Smooth muscle cell (in vitro differentiated cells): Measurements from ENCODE around the gene RNU11. TPM values are rescaled to one million over a fixed set of nuclear protein-coding genes. Genes with fewer than 3 reads are reported as not detected.
A peak's percentile ranks its signal among the peaks of the same experiment; 100 is the strongest.
"Not testable (repeated sequence)": the region's sequence is repeated elsewhere in the genome, so short reads cannot be mapped to it uniquely, and the experiment has no call there.

ENCODE experiments used
- DNase-seq: peaks from one replicate; lab custom pipeline; 2025; ENCODE audit not compliant: unreplicated experiment; lab: John Stamatoyannopoulos, UW
- H2AFZ ChIP-seq: fragments of 200-600 bp; sonication (generic); 2 replicates; pipeline ENCODE4 v1.6.0; 2016; ENCODE audit warnings: antibody characterized with exemption, low read depth, mild to moderate bottlenecking
- H3F3A ChIP-seq: fragments of 200-600 bp; sonication (generic); 2 replicates; pipeline ENCODE4 v1.6.0; 2017; ENCODE audit warnings: antibody characterized with exemption, low read depth
- H3K27ac ChIP-seq: fragments of 200-600 bp; sonication (generic); 2 replicates; pipeline ENCODE4 v1.5.1; 2016; ENCODE audit warnings: low read depth, mild to moderate bottlenecking
- H3K27me3 ChIP-seq: fragments of 200-600 bp; sonication (generic); 2 replicates; pipeline ENCODE4 v1.6.1; 2016; ENCODE audit warnings: low read depth, mild to moderate bottlenecking
- H3K36me3 ChIP-seq: fragments of 200-600 bp; sonication (generic); 2 replicates; pipeline ENCODE4 v1.5.1; 2016; ENCODE audit warnings: low read depth
- H3K4me1 ChIP-seq: fragments of 200-600 bp; sonication (generic); 2 replicates; pipeline ENCODE4 v1.5.1; 2016; ENCODE audit warnings: low read depth
- H3K4me2 ChIP-seq: fragments of 200-600 bp; sonication (generic); 2 replicates; pipeline ENCODE4 v1.6.0; 2016; ENCODE audit warnings: mild to moderate bottlenecking
- H3K4me3 ChIP-seq: fragments of 200-600 bp; sonication (generic); 2 replicates; pipeline ENCODE4 v1.5.1; 2016; ENCODE audit warnings: mild to moderate bottlenecking
- H3K79me2 ChIP-seq: fragments of 200-600 bp; sonication (generic); 2 replicates; pipeline ENCODE4 v1.6.0; 2016; ENCODE audit warnings: low read depth, mild to moderate bottlenecking
- H3K9ac ChIP-seq: fragments of 200-600 bp; sonication (generic); 2 replicates; pipeline ENCODE4 v1.6.0; 2016; ENCODE audit warnings: low read depth
- H3K9me3 ChIP-seq: fragments of 200-600 bp; sonication (generic); replicated peaks from 2 replicates; pipeline ENCODE4 v1.5.1; 2016; ENCODE audit warnings: low read depth
- H4K20me1 ChIP-seq: fragments of 200-600 bp; sonication (generic); 2 replicates; pipeline ENCODE4 v1.6.0; 2016; ENCODE audit warnings: low read depth
- WGBS: methylation state at CpG from one replicate; pipeline ENCODE4 v1.1.7; 2016; ENCODE audit warnings: low lambda C conversion rate; 5-methylcytosine and 5-hydroxymethylcytosine counted together
- polyA plus RNA-seq: library from polyadenylated mRNA; unstranded; fragments of >200 nt; fragmentation: Nextera tagmentation; extraction: Ambion mirVana; gene quantifications from 2 replicates; pipeline ENCODE4 v1.2.1, GENCODE V29; 2016
- total RNA-seq: library from RNA; depleted of rRNA; stranded (reverse); fragments of >200 nt; gene quantifications from 2 replicates; pipeline ENCODE4 v1.2.3, GENCODE V29; 2014
- TF ChIP-seq, protein P1 (sequence below): fragments of 200-600 bp; sonication (generic); IDR thresholded peaks from 2 replicates; pipeline ENCODE4 v1.5.1; 2017; ENCODE audit warnings: borderline replicate concordance, mild to moderate bottlenecking, antibody characterized with exemption; ENCODE audit not compliant: insufficient read depth, poor library complexity, severe bottlenecking

RNU11 gene
- total and polyA plus RNA-seq, 2 experiments from 2014 or later = not detected

DNA sequence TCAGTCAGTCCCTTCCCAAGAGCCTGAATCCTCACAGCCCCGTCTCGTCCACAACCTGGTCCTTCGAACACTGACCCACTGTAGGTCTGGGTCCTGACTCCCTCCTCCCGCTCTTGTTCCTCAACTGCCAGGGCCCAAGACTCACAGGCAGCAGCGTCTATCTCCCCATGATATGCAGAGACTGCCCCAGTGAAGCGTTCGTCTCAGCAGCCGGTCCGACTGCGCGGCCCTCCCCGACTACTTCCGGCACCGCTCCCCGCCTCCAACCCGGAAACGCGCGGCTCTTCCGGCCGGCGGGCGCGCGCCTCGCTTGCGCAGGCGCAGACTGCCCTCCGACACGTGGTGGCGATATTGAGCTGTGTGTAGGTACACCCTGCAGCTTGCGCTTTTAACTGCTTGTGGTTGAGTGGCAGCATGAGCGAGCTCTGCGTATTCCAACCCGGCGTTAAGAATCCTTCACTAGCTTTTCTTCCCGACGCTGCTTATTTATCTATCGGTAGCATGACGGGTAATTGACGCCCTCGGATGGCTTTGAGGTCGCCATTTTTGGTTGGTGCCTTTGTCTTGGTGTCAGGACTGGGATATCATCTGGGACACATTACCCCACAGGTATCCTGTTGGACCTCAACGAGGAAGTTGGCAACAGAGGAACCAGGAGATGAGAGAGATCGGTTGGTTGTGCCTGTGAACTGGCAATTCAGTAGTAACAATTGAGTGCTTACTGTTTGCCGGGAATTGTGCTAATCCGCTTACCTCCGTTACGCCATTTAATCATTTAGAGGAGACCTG is 5.4 kb upstream of the RNU11 start, which contains the start of gene TAF12:
Gene TAF12 (minus strand): TSS at position 221 of the 789 bp plus-strand sequence. CDS start 20,986 bp downstream, outside the sequence.
- Histone ChIP-seq H4K20me1 (no peaks in the 10 kb centered on the region), H2AFZ (peak within 1 kb of the TSS; percentile 93), H3K4me2 (peak within 1 kb of the TSS; percentile 95), H3K36me3 (no peaks in the 10 kb centered on the region), H3F3A (peaks cover 8% of the 10 kb centered on the region), H3K4me1 (peaks cover 12% of the 10 kb centered on the region), H3K9ac (peak within 1 kb of the TSS; percentile 74), H3K4me3 (peak within 1 kb of the TSS; percentile 80), H3K79me2 (peaks cover 32% of the 10 kb centered on the region), H3K27me3 (no peaks in the 10 kb centered on the region), H3K27ac (peak within 1 kb of the TSS; percentile 83), H3K9me3 (no peaks in the 10 kb centered on the region)
- TF ChIP-seq, protein P1, sequence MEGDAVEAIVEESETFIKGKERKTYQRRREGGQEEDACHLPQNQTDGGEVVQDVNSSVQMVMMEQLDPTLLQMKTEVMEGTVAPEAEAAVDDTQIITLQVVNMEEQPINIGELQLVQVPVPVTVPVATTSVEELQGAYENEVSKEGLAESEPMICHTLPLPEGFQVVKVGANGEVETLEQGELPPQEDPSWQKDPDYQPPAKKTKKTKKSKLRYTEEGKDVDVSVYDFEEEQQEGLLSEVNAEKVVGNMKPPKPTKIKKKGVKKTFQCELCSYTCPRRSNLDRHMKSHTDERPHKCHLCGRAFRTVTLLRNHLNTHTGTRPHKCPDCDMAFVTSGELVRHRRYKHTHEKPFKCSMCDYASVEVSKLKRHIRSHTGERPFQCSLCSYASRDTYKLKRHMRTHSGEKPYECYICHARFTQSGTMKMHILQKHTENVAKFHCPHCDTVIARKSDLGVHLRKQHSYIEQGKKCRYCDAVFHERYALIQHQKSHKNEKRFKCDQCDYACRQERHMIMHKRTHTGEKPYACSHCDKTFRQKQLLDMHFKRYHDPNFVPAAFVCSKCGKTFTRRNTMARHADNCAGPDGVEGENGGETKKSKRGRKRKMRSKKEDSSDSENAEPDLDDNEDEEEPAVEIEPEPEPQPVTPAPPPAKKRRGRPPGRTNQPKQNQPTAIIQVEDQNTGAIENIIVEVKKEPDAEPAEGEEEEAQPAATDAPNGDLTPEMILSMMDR = peak; percentile 24
- 9% methylated on average over 49 of the region's 49 CpGs for WGBS
- peak; percentile 72 for DNase-seq

DNA sequence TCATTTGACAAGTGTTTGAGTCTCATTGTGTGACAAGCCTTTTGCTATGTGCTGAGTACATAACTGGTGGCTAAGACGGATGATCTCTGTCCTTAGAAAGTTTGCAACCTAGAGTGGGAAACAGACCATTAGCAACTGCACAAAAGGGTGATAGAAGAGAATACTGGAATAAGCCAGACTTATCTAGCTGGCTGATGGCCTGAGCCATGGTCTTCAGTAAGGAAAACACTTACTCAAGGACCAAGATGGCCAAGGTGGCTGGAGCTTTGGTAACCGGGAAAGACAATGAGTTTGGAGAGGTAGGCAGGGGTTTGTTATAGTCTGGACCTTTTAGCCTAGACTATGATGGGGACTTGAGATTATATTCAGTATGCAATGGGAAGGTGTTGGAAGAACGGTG is 3.9 kb upstream of the RNU11 start:
- Histone ChIP-seq H3K9me3 (no peaks in the 10 kb centered on the region), H3K9ac (no peak overlapping the region), H3K27me3 (no peaks in the 10 kb centered on the region), H3K36me3 (no peaks in the 10 kb centered on the region), H3K4me2 (no peak overlapping the region), H3K4me3 (no peak overlapping the region), H2AFZ (no peak overlapping the region), H3K27ac (no peak overlapping the region), H4K20me1 (no peaks in the 10 kb centered on the region), H3K4me1 (peaks cover 12% of the 10 kb centered on the region), H3F3A (peaks cover 8% of the 10 kb centered on the region), H3K79me2 (peaks cover 24% of the 10 kb centered on the region)
- TF ChIP-seq, protein P1 = no peak
- DNase-seq = no peak
- WGBS = 98% methylated on average over 3 of the region's 3 CpGs

DNA sequence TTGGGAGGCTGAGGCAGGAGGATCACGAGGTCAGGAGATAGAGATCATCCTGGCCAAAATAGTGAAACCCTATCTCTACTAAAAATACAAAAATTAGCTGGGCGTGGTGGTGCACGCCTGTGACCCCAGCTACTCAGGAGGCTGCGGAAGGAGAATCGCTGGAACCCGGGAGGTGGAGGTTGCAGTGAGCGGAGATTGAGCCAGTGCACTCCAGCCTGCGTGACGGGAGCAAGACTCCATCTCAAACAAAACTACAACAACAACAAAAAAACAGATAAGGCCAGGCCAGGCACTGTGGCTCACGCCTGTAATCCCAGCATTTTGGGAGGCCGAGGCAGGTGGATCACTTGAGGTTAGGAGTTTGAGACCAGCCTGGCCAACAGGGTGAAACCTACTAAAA is 3.0 kb upstream of the RNU11 start:
- not testable (repeated sequence) for H3F3A ChIP-seq, H3K4me2 ChIP-seq, H3K4me3 ChIP-seq, H3K36me3 ChIP-seq, H3K27ac ChIP-seq, H4K20me1 ChIP-seq, H3K9me3 ChIP-seq, H3K9ac ChIP-seq, H3K27me3 ChIP-seq, H2AFZ ChIP-seq, DNase-seq
- Histone ChIP-seq H3K4me1 (peaks cover 12% of the 10 kb centered on the region), H3K79me2 (peaks cover 15% of the 10 kb centered on the region)
- 93% methylated on average over 11 of the region's 11 CpGs for WGBS

DNA sequence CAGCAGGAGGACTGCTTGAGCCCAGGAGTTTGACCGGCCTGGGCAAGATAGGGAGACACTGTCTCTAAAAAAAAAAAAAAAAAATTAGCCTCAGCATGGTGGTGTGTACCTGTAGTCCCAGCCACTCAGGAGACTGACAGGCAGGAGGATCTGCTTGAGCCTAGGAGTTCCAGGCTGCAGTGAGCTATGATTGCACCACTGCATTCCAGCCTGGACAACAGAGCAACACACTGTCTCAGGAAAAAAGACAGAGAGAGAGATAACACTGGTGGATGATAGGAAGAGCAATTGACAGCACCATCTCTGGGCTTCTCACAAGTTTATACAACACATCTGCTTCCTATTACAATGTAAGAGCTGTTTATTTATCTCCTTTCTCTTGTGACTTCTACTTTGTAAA is 2.4 kb upstream of the RNU11 start:
- DNase-seq = no peak
- no peak overlapping the region for H3K27ac ChIP-seq
- peaks cover 8% of the 10 kb centered on the region for H3F3A ChIP-seq
- no peaks in the 10 kb centered on the region for H4K20me1 ChIP-seq
- H3K4me2 ChIP-seq = no peak overlapping the region
- TF ChIP-seq, protein P1 = no peak
- no peak overlapping the region for H3K4me3 ChIP-seq
- WGBS = 89% methylated on average over 1 of the region's 1 CpG
- peaks cover 9% of the 10 kb centered on the region for H3K79me2 ChIP-seq
- no peaks in the 10 kb centered on the region for H3K9me3 ChIP-seq
- H3K9ac ChIP-seq = no peak overlapping the region
- H2AFZ ChIP-seq = no peak overlapping the region
- no peaks in the 10 kb centered on the region for H3K27me3 ChIP-seq
- H3K36me3 ChIP-seq = no peaks in the 10 kb centered on the region
- H3K4me1 ChIP-seq = peaks cover 12% of the 10 kb centered on the region
